Mucosa of gallbladder (tissue), 1 donor: ENCODE measurements around the gene ATN1. TPM values are rescaled to one million over a fixed set of nuclear protein-coding genes. Genes with fewer than 3 reads are reported as not detected.

ENCODE experiments used
- DNase-seq: peaks from one replicate; pipeline ENCODE4 v3.0.0-alpha.2; 2020; ENCODE audit warnings: low spot score
- total RNA-seq: library from RNA; stranded (reverse); gene quantifications from one replicate; pipeline ENCODE4 v1.2.1, GENCODE V29; 2021
- donor health status: DM: no; HTN: no; CAD: no.

ATN1 gene
- total RNA-seq, 1 donor from 2014 or later, result 153 TPM

DNA sequence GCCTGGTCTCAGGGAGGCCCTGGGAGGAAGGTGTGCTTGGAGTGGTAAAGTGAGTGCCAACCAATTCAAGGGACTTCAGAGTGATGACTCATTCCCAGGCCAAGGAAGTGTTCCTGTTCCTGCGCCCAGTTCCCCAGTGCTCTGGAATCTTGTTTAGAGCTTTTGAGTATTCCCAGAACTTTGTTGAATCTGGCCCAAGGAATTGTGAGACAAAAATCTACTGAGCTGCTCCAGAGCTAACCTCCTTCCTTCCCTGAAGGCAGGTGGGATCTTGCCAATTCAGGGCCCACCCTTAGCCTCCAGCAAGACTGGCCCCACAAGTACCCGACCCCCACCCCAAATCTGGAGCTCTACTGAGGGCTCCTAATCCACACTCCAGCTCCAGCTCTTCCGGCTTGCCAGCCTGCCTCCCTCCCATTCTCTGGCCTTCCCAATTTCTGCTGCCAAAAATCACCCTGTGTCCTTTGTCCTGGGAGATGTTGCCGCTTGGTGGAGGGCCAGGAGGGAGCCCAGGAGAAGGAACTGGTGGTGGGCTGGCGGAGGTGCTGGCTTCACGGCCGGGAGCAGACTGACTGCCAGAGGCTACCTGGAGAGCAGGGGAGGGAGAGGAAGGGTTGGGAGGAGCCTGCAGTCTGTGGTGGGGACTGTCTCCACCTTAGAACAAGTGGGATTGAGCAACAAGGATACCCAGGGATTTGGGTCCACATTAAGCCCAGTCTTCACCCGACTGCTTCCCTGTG, 2.0 kb upstream of the ATN1 start:
- peak; percentile 78 for DNase-seq

DNA sequence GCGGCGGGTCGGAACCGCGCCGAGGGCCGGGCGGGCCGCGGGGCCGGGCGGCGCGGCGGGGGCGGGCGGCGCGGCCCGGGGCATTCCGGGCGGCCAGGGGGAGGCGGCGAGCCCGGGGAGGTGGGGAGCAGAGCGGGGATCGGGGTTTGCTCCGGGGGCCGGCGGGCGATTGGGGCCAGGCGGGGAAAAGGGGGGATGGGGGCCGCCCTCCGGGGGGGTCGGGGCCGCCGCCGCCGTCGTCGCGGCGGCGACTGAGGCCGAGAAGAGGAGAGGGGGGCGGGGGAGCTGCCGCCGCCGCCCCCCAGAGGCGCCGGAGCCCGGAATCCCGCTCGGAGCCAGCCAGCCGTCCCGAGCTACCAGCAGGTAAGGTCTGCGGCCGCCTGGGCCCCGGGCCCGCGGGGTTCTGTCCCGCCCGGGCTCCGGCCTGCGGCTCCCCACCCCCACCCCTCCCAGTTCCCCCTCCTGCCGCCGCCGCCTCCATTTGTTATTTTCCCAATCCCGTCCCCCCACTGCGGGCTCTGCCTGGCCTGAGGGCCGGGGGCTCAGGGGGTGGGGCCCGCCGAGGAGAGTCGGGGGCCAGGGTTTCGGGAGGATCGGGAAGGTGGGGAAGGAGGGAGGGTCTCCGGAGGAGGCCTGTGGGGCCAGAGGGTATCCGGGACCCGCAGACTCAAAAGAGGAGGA, 403 bp downstream of the ATN1 start:
- no peak for DNase-seq

DNA sequence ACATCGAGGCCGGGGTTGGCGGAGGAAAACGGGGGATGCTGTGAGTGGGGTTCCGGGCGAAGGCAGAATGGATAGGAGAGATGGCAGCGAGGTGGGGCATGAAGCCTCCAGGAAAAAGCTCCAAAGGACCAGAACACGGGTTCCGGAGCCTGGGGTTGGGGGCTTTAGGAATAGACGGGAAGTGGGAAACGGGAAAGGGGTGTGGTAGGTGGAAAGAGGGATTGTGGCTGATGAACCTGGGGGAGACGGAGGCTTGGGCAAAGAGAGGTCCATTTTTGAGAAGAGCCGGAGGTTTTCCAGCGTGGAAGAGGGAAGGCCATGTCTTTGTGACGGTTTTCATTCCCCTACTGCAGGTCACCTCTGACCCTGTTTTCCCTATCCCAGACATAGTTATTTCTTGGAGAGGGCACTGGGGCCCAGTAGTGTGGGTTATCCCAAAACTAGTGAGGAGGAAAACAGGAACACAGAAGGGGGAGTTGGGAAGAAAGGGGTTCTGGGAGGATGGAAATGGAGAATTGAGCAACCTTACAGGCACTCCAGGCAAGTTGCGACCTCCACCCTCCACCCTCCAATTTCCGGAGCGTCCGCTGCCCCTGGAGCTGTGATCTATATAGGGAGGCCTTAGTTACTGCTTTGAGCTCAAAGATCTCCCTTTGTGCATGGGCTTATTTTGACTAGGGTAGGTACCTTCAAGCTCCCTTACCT, 1.1 kb downstream of the ATN1 start:
- no peak for DNase-seq

DNA sequence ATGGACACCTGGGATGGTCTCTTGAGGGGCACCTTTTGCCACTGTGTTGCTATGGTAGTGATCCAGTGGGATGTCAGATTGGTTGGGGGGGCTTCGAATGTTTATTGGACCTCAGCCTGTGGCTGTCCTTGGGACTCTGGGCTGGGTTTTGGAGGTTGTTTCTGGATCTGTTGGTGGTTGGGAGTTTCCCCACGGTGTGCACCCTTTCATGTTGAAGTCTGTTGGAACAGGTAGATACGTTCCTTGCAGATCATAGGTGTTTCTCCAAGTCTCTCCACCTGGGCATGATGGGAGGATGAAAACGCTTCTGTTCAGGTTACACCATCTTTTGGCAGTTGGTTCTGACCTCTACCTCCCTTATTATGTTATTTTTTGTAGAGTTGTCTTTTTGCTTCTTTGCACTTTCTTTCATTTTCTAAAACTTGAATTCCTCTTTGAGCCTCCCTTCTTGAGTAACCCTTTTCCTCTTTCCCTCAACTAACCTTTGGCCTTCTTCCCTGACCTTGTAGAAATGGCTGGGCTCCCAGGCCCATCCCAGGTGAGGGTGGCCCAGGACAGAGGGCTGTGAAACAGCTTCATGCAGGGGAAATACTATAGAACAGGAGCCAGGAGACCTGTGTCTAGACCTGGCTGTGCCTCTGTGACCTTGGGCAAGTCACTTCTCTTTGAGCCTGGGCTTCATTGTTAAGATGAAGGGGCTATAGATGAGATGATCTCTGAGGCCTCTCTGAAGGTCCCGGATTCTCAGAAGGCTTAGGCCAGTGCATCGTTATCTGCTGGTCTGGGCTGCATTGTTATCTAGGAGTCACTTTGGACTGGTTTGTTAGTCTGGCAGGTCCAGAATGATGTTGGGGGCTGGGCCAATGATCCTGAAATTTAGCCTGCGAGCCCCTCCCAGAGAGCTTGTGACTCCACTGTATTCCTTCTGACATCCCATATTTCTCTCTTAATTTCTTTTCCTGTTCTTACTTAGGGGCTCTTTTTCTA, 2.0 kb downstream of the ATN1 start:
- no peak for DNase-seq

DNA sequence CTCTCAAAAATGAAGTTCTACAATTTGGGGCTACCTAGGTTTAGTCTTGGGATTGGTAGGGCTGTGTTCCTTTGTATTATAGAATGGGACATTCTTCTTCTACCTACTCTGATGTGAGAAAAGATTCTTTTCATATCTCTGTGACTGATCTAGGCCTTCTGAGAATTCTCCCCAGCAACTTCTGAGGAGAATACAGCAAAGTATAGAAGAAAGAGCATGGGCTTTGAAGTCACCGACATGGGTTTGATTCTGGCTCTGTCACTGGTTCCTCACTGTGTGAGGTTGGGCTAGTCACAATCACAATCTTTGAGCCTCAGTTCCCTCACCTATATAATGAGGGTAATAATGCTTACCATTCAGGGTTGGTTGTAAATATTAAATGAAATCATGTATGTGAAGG, 5.0 kb downstream of the ATN1 start:
- DNase-seq, result no peak

DNA sequence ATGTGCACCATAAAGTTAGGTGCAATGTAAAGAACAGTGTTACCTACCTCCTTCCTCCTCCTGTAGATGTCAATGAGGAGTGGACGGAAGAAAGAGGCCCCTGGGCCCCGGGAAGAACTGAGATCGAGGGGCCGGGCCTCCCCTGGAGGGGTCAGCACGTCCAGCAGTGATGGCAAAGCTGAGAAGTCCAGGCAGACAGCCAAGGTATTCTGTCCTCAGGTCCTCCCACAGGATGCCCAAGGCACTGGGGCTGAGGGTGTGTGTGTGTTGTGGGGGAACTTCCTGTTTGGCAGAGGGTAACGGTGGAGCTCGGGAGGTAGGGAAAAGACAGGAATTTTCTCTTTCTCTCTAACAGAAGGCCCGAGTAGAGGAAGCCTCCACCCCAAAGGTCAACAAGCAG, 6.4 kb downstream of the ATN1 start:
- DNase-seq, result no peak

DNA sequence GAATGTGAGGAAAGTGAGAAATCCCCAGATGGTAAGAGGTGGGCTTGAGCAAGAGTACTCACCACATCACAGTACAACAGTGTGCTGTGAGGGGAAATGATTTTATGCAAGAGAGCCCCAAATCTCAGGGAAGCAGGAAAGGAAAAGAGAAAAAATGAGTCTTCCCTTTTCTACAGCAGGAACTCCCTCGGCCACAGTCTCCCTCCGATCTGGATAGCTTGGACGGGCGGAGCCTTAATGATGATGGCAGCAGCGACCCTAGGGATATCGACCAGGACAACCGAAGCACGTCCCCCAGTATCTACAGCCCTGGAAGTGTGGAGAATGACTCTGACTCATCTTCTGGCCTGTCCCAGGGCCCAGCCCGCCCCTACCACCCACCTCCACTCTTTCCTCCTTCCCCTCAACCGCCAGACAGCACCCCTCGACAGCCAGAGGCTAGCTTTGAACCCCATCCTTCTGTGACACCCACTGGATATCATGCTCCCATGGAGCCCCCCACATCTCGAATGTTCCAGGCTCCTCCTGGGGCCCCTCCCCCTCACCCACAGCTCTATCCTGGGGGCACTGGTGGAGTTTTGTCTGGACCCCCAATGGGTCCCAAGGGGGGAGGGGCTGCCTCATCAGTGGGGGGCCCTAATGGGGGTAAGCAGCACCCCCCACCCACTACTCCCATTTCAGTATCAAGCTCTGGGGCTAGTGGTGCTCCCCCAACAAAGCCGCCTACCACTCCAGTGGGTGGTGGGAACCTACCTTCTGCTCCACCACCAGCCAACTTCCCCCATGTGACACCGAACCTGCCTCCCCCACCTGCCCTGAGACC, 7.8 kb downstream of the ATN1 start:
- no peak for DNase-seq

DNA sequence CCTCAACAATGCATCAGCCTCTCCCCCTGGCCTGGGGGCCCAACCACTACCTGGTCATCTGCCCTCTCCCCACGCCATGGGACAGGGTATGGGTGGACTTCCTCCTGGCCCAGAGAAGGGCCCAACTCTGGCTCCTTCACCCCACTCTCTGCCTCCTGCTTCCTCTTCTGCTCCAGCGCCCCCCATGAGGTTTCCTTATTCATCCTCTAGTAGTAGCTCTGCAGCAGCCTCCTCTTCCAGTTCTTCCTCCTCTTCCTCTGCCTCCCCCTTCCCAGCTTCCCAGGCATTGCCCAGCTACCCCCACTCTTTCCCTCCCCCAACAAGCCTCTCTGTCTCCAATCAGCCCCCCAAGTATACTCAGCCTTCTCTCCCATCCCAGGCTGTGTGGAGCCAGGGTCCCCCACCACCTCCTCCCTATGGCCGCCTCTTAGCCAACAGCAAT, 8.5 kb downstream of the ATN1 start:
- DNase-seq, result no peak

DNA sequence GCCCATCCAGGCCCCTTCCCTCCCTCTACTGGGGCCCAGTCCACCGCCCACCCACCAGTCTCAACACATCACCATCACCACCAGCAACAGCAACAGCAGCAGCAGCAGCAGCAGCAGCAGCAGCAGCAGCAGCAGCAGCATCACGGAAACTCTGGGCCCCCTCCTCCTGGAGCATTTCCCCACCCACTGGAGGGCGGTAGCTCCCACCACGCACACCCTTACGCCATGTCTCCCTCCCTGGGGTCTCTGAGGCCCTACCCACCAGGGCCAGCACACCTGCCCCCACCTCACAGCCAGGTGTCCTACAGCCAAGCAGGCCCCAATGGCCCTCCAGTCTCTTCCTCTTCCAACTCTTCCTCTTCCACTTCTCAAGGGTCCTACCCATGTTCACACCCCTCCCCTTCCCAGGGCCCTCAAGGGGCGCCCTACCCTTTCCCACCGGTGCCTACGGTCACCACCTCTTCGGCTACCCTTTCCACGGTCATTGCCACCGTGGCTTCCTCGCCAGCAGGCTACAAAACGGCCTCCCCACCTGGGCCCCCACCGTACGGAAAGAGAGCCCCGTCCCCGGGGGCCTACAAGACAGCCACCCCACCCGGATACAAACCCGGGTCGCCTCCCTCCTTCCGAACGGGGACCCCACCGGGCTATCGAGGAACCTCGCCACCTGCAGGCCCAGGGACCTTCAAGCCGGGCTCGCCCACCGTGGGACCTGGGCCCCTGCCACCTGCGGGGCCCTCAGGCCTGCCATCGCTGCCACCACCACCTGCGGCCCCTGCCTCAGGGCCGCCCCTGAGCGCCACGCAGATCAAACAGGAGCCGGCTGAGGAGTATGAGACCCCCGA, 9.1 kb downstream of the ATN1 start:
- no peak for DNase-seq

DNA sequence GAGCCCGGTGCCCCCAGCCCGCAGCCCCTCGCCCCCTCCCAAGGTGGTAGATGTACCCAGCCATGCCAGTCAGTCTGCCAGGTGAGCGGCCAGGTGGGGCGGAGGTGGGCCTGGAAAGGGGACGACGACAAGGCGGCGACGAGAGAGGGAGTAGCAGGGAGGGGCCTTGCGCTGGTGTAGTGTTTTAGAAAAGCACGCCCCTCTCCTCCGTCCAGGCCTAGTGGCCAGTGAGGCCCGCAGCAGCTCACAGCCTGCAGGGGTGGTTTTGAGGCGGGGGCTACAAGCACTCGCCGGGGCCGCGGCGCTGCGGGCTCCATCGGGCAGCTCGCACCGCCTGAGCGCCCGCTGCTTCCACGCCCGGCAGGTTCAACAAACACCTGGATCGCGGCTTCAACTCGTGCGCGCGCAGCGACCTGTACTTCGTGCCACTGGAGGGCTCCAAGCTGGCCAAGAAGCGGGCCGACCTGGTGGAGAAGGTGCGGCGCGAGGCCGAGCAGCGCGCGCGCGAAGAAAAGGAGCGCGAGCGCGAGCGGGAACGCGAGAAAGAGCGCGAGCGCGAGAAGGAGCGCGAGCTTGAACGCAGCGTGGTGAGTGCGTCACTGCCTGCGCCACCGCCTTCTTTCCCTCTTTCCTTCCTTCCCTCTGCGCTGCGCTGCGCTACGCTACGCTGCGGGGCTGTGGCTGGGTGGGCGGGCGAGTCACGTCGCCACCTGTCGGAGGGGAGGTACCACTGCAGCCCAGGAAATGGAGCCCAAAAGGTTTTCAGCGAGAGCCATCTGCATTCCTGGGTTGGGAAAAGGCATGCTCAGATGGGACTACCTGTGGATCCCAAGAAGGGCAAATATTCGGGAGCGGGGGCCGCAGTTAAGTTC, 10.0 kb downstream of the ATN1 start:
- DNase-seq, result peak; percentile 94

DNA sequence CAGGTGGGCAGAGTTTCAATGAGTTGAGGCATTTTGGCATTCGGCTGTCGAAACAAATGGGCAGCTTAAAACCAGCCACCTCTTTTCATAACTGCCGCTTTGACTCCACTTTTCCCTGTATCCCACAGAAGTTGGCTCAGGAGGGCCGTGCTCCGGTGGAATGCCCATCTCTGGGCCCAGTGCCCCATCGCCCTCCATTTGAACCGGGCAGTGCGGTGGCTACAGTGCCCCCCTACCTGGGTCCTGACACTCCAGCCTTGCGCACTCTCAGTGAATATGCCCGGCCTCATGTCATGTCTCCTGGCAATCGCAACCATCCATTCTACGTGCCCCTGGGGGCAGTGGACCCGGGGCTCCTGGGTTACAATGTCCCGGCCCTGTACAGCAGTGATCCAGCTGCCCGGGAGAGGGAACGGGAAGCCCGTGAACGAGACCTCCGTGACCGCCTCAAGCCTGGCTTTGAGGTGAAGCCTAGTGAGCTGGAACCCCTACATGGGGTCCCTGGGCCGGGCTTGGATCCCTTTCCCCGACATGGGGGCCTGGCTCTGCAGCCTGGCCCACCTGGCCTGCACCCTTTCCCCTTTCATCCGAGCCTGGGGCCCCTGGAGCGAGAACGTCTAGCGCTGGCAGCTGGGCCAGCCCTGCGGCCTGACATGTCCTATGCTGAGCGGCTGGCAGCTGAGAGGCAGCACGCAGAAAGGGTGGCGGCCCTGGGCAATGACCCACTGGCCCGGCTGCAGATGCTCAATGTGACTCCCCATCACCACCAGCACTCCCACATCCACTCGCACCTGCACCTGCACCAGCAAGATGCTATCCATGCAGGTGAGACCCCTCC, 10.8 kb downstream of the ATN1 start:
- DNase-seq, result no peak

DNA sequence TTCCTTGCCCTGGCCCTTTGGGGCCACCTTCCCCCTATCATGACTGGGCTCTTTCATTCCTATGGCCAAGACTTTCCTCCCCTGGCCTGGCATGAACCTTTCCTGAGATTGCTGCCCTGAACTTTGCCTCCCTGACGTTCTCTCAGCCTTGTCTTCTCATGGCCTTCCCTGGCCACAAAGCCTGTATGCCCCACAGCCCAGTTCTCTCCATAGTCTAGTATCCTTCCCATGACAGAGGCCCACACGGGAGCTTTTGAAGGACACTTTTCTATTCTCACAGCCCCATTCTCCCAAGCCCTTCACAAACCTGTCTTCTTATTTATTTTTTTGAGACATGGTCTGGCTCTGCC, 11.4 kb downstream of the ATN1 start:
- no peak for DNase-seq

DNA sequence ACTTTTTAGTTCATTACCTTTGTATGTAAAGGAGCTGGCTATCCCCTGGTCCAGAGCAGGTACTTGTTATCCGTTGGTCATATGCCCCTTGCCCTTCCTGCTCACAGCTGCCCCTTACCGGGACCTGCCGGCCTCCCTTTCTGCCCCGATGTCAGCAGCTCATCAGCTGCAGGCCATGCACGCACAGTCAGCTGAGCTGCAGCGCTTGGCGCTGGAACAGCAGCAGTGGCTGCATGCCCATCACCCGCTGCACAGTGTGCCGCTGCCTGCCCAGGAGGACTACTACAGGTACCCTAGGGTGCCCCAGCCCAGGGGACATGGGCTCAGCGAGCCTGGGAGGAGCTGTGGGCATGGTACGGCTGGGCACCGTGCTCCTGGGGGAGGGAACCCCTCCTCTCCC, 13.5 kb downstream of the ATN1 start:
- no peak for DNase-seq

DNA sequence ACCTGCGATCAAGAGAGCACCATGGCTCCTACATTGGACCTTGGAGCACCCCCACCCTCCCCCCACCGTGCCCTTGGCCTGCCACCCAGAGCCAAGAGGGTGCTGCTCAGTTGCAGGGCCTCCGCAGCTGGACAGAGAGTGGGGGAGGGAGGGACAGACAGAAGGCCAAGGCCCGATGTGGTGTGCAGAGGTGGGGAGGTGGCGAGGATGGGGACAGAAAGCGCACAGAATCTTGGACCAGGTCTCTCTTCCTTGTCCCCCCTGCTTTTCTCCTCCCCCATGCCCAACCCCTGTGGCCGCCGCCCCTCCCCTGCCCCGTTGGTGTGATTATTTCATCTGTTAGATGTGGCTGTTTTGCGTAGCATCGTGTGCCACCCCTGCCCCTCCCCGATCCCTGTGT, 14.0 kb downstream of the ATN1 start:
- DNase-seq, result no peak

DNA sequence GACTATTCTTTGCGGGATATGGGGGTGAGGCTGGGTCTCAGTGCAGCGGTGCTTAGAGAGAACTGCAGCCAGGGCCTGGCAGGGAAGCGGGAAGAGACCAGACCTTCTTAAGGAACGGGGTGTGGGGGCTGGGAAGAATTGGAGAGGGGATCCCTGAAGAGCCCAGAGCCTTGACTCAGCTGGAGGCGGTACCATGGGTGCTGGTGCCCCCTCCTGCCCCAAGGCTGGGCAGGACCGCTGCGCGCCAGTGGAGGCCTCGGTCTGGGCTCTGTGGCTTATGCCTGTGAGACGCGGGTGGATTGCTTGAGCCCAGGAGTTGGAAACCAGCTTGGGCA, 14.5 kb downstream of the ATN1 start:
- DNase-seq, result no peak

DNA sequence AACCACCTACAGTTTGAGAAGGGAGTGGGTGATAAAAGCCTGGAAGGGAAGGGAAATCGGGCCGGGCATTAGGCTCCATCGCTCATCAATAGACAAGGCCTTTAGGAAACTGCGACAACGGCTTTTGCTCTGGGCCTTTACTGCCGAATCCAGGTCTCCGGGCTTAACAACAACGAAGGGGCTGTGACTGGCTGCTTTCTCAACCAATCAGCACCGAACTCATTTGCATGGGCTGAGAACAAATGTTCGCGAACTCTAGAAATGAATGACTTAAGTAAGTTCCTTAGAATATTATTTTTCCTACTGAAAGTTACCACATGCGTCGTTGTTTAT, 15.6 kb downstream of the ATN1 start:
- peak; percentile 86 for DNase-seq

DNA sequence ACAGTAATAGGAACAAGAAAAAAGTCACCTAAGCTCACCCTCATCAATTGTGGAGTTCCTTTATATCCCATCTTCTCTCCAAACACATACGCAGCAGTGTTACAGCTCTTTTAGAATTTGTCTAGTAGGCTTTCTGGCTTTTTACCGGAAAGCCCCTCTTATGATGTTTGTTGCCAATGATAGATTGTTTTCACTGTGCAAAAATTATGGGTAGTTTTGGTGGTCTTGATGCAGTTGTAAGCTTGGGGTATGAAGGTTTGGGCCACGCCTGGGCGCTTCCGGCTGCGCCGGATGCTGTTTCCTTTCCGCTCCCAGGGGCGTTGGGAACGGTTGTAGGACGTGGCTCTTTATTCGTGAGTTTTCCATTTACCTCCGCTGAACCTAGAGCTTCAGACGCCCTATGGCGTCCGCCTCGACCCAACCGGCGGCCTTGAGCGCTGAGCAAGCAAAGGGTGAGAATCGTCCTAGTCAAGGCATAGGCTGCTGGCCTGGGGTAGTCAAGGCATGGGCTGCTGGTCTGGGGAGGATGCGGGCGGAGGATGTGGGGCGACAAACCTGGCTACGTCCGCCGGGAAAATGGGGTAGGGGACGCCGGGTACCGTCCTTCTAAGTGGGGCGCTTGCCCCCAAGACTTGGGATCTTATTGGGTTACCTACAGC, 16.1 kb downstream of the ATN1 start, which contains the start of the genes C12orf57 and RNU7-1:
Gene C12orf57 (plus strand): TSS at position 301 of the 659 bp plus-strand sequence. CDS start 100 bp downstream, at position 401.
Gene RNU7-1 (plus strand): TSS at position 95 of the 659 bp plus-strand sequence.
- no peak for DNase-seq
